Small intestine (tissue), 7 donors: Measurements from ENCODE around the gene RGL2. TPM values are rescaled to one million over a fixed set of nuclear protein-coding genes. Genes with fewer than 3 reads are reported as not detected.

Source experiments
- DNase-seq, 2 donors: peaks; one replicate each; pipeline versions ENCODE4 v3.0.0 to v3.0.0-alpha.2; 2013
- FAIRE-seq: peaks from 2 replicates; lab custom pipeline; 2012; peaks lifted over from hg19 to GRCh38; lab: Jason Lieb, UNC
- H3K27ac ChIP-seq, 3 donors: one replicate each; pipeline ENCODE4 v1.5.1; 2013; ENCODE audit warnings: low read length in 2 of 3, mild to moderate bottlenecking in 2 of 3, control low read depth in 1 of 3, inconsistent platforms in 1 of 3, low read depth in 1 of 3, moderate library complexity in 1 of 3
- H3K27me3 ChIP-seq, 3 donors: one replicate each; pipeline ENCODE4 v1.6.1; 2013; ENCODE audit warnings: low read length in 3 of 3, inconsistent platforms in 1 of 3; ENCODE audit not compliant: control insufficient read depth in 3 of 3, insufficient read depth in 3 of 3
- H3K36me3 ChIP-seq, 3 donors: one replicate each; pipeline ENCODE4 v1.6.1; 2013; ENCODE audit warnings: low read length in 3 of 3, inconsistent platforms in 1 of 3, low read depth in 1 of 3, mild to moderate bottlenecking in 1 of 3, moderate library complexity in 1 of 3; ENCODE audit not compliant: control insufficient read depth in 3 of 3, insufficient read depth in 2 of 3
- H3K4me1 ChIP-seq, 3 donors: one replicate each; pipeline ENCODE4 v1.6.1; 2013; ENCODE audit warnings: low read length in 2 of 3, inconsistent platforms in 1 of 3, low read depth in 1 of 3, mild to moderate bottlenecking in 1 of 3, moderate library complexity in 1 of 3; ENCODE audit not compliant: control insufficient read depth in 3 of 3, insufficient read depth in 2 of 3
- H3K4me3 ChIP-seq, 3 donors: one replicate each; pipeline ENCODE4 v1.5.1; 2013; ENCODE audit warnings: low read length in 3 of 3, control low read depth in 1 of 3, inconsistent platforms in 1 of 3, low read depth in 1 of 3, mild to moderate bottlenecking in 1 of 3, moderate library complexity in 1 of 3
- H3K9me3 ChIP-seq, 2 donors: one replicate each; pipeline ENCODE4 v1.6.1; 2013; ENCODE audit warnings: low read depth in 1 of 2, low read length in 1 of 2; ENCODE audit not compliant: control insufficient read depth in 2 of 2, insufficient read depth in 1 of 2
- WGBS, 3 donors: extraction: QIAGEN DNeasy Blood & Tissue Kit; methylation state at CpG; one replicate each; pipeline ENCODE4 v1.1.7; 2013; 5-methylcytosine and 5-hydroxymethylcytosine counted together
- polyA plus RNA-seq, 4 donors: library from polyadenylated mRNA; stranded (reverse) in 3 of 4; unstranded in 1 of 4; fragments of 200-250 nt in 3 of 4; fragments of 120-200 nt in 1 of 4; gene quantifications; one replicate each; pipeline versions ENCODE4 v1.2.1 to v1.2.3, GENCODE V29; 2013
- donor health status: healthy with polysubstance abuse.
- donor health status: control.
- donor health status: control.
- donor health status: Bipolar disorder and iron deficiency.
- donor health status: healthy.

RGL2 gene
- polyA plus RNA-seq, 4 donors: 13.2 to 69.8 (median 25.2) TPM

DNA sequence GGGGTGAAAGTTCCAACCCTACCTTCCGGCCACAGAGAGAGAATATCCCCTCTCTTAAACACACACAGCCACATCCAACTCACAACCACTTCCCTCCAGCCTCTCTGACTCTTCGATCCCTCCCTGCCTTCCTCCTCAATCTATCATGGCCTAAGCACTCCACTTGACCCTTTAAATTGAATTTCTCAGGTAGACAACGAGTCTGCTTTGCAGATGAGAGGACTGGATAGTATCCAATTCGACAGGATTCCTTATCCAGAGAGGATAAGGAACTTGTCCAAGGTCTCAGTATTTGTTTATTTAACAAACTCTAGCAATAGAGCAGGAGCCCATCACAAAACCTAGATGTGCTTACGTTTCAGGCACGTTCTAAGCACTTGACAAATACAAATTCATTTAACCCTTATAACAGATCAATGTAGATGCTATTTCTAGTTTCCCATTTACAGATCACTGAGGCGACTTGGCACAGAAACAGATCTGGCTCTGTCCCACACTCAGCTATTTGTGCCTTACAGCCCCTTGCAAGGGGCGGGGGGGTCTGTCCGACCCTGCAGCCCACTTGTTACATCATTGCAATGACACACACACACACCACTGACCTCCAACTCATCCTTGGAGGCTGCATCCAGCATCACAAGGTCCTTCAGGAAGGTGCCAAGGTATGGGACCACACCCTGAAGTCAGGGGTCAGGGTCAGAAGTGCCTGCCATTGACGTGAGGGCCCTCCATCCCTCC is 4.5 kb downstream of the RGL2 start:
- H3K27ac ChIP-seq: no peak overlapping the region
- no peak overlapping the region for H3K4me3 ChIP-seq
- H3K4me1 ChIP-seq: peaks cover 3 to 14% (median 7%) of the 10 kb centered on the region in 3 donors
- H3K9me3 ChIP-seq: no peaks in the 10 kb centered on the region
- WGBS, 3 donors: 61 to 68% (median 62%) methylated on average over 10 of the region's 10 CpGs
- peaks cover 0 to 52% (median 5%) of the 10 kb centered on the region in 3 donors for H3K36me3 ChIP-seq
- DNase-seq (no peak), FAIRE-seq (no peak)
- H3K27me3 ChIP-seq: no peaks in the 10 kb centered on the region

DNA sequence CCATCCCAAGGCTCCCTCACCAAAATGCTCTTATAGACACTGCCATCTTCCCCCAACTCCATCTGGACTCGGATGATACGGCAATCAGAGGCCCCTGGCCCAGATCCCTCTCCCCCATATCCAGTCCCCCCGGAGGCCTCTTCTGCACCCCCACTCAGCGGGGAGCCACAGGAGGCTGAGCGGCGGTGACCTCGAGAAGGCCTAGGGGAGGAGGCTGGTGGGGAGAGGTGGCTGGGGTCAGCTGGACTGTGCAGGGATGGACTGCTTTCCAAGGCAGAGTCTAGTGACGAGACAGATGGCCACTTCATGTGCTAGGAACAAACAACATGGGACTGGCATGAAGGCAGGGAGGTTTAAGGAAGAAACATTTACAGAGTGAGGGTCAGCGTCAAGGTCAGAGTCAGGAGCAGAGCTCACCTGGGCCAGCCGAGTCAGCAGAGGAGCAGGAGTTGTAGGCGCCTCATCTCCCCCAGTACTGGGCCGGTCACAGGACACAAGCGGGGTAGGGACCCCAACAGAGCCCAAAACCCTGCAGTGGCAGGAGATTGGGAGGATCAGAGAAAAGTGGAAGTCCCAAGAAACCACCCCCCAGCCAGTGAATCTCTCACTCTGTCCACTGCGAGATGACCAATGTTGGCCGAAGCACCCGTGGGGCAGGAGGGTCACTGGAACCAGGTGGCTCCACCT is 5.6 kb downstream of the RGL2 start:
- H3K27ac ChIP-seq: no peak overlapping the region
- H3K4me3 ChIP-seq: no peak overlapping the region
- H3K36me3 ChIP-seq: peaks cover 0 to 52% (median 5%) of the 10 kb centered on the region in 3 donors
- no peaks in the 10 kb centered on the region for H3K9me3 ChIP-seq
- peaks cover 3 to 18% (median 10%) of the 10 kb centered on the region in 3 donors for H3K4me1 ChIP-seq
- FAIRE-seq (no peak), DNase-seq (no peak)
- WGBS, 3 donors: 88 to 93% (median 88%) methylated on average over 16 of the region's 16 CpGs
- no peaks in the 10 kb centered on the region for H3K27me3 ChIP-seq

GRCh38 chr6:33290459-33290858 is 8.3 kb downstream of the RGL2 start:
- DNase-seq (no peak), FAIRE-seq (no peak)
- Histone ChIP-seq H3K36me3 (peaks cover 0 to 55% (median 5%) of the 10 kb centered on the region in 3 donors), H3K9me3 (no peaks in the 10 kb centered on the region), H3K4me3 (peak overlapping the region in 2 of 3 donors; percentile 61 to 68), H3K4me1 (peaks cover 3 to 17% (median 11%) of the 10 kb centered on the region in 3 donors), H3K27ac (no peak overlapping the region), H3K27me3 (no peaks in the 10 kb centered on the region)
- 73 to 78% (median 74%) methylated on average over 7 of the region's 7 CpGs for WGBS, 3 donors

GRCh38 chr6:33289784-33290315 is 8.9 kb downstream of the RGL2 start:
- H3K36me3 ChIP-seq: peaks cover 0 to 53% (median 2%) of the 10 kb centered on the region in 3 donors
- H3K9me3 ChIP-seq: no peaks in the 10 kb centered on the region
- no peak for DNase-seq
- FAIRE-seq: no peak
- peaks cover 3 to 17% (median 11%) of the 10 kb centered on the region in 3 donors for H3K4me1 ChIP-seq
- H3K27ac ChIP-seq: peak overlapping the region in 2 of 3 donors; percentile 6 to 56
- H3K4me3 ChIP-seq: peak overlapping the region; percentile 61 to 68 (median 67)
- WGBS, 3 donors: 2 to 3% (median 3%) methylated on average over 14 of the region's 14 CpGs
- H3K27me3 ChIP-seq: no peaks in the 10 kb centered on the region

GRCh38 chr6:33288921-33289783 is 9.6 kb downstream of the RGL2 start, which contains the start of the genes PFDN6 and WDR46:
PFDN6 (plus strand) TSS chr6:33289601; CDS start chr6:33289857, 256 bp downstream.
WDR46 (minus strand) TSS chr6:33289239; CDS start chr6:33289170, 69 bp downstream.
- Histone ChIP-seq H3K36me3 (peaks cover 0 to 50% (median 0%) of the 10 kb centered on the region in 3 donors), H3K9me3 (no peaks in the 10 kb centered on the region), H3K27me3 (no peaks in the 10 kb centered on the region), H3K4me3 (peak within 1 kb of the TSS; percentile 61 to 68 (median 67)), H3K4me1 (peaks cover 3 to 17% (median 11%) of the 10 kb centered on the region in 3 donors), H3K27ac (peak within 1 kb of the TSS in 2 of 3 donors; percentile 41 to 56)
- 0% methylated on average over 43 of the region's 43 CpGs for WGBS, 3 donors
- no peak for FAIRE-seq
- peak; percentile 95 to 96 for DNase-seq

DNA sequence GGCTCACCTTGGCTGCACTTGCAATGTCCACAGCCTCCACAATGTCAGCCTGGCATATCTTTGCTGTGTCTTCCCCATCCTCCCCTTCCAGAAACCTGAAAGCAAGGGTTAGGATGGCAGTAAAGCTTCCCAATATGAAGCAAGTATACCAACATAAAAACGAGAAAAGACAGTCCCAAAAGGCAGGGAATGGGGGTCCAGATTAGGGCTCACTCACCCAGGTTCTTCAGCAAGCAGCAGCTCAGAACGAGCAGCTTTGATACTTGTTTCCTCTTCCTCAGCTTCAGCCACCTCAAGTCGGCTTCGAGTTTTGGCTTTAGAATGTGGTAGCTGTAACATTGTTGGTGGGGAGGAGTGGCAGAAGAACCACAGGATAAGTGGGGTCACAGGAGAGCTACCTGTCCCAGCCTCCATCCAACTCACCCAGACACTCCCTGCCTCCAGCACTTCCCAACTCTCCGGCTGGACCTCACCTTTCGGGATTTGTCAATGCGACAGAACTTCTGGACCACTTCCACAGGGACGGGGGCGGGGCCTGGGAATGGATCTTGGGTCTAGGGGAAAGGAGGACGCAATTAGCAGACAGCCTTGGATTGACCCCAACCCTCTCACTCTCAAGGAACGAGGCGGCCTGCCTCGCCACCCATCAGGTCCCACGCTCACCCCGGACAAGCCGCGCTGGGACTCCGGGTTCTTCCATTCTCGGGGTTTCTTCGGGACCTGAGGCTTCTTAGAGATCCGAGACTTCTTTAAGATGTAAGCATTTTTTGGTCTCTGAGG is 10.4 kb downstream of the RGL2 start:
- DNase-seq (no peak), FAIRE-seq (no peak)
- peak overlapping the region in 1 of 3 donors; percentile 41 for H3K27ac ChIP-seq
- no peaks in the 10 kb centered on the region for H3K9me3 ChIP-seq
- H3K36me3 ChIP-seq: peaks cover 0 to 50% (median 4%) of the 10 kb centered on the region in 3 donors
- H3K27me3 ChIP-seq: no peaks in the 10 kb centered on the region
- H3K4me1 ChIP-seq: peaks cover 3 to 17% (median 11%) of the 10 kb centered on the region in 3 donors
- peak overlapping the region; percentile 61 to 68 (median 67) for H3K4me3 ChIP-seq
- WGBS, 3 donors: 8 to 11% (median 9%) methylated on average over 21 of the region's 21 CpGs
